HCT116 (cell line): Measurements from ENCODE around the gene EIF4A3. TPM values are rescaled to one million over a fixed set of nuclear protein-coding genes. Genes with fewer than 3 reads are reported as not detected.

Experiments
- ATAC-seq: fragments of 200-7000 bp; cut with Tn5 transposase; 2 replicates; pipeline ENCODE4 v1.9.1; 2020; ENCODE audit warnings: mild to moderate bottlenecking, moderate library complexity
- BruUV-seq: library from RNA; stranded (reverse); fragments of 400-500 nt; replicated peaks from 2 replicates; lab custom pipeline; 2021; lab: Mats Ljungman, UMichigan
- CTCF ChIA-PET: fragments of 300-600 bp; sonication (Branson Sonifier 250); formaldehyde crosslinking; loops from one replicate; lab custom pipeline; 2021; ENCODE audit warnings: antibody characterized with exemption; lab: Charles Lee
- POLR2A ChIA-PET: fragments of 300-600, 350-600 bp; sonication (Branson Sonifier 250); formaldehyde crosslinking; loops from one replicate; lab custom pipeline; 2021; ENCODE audit warnings: antibody characterized with exemption; lab: Charles Lee
- RAD21 ChIA-PET, 2 experiments: fragments of 300-600 bp; sonication (Branson Sonifier 250); formaldehyde crosslinking; loops; one replicate each; lab custom pipeline; 2023; ENCODE audit warnings: low total read pairs in 2 of 2; ENCODE audit not compliant: uncharacterized antibody in 2 of 2, unreplicated experiment in 2 of 2, low non-redundant PET in 1 of 2; lab: Charles Lee
- DNase-seq: peaks from one replicate; pipeline ENCODE4 v3.0.0-alpha.2; 2010; ENCODE audit warnings: low read depth, low spot score
- H2AFZ ChIP-seq: fragments of 200-600 bp; shearing (Covaris generic), sonication (generic); 2 replicates; pipeline ENCODE4 v1.6.1; 2017; ENCODE audit warnings: low read depth, mixed run types, mixed read lengths, antibody characterized with exemption, low read length; ENCODE audit not compliant: poor library complexity, severe bottlenecking
- H3K27ac ChIP-seq: 2 replicates; pipeline ENCODE4 v1.5.1; 2012; ENCODE audit warnings: low read depth, low read length
- H3K27me3 ChIP-seq: fragments of 200-600 bp; sonication (generic); 2 replicates; pipeline ENCODE4 v1.6.1; 2016; ENCODE audit warnings: mixed run types, low read length, mixed read lengths; ENCODE audit not compliant: insufficient read depth
- H3K36me3 ChIP-seq, 2 experiments: fragments of 200-500 bp in 1 of 2; fragments of 200-600 bp in 1 of 2; sonication (Bioruptor generic) in 1 of 2; sonication (generic) in 1 of 2; 2 replicates each; pipeline versions ENCODE4 v1.5.1 to v1.6.1; 2014 to 2016; ENCODE audit warnings: low read length in 2 of 2, inconsistent platforms in 1 of 2, mixed read lengths in 1 of 2, mixed run types in 1 of 2; ENCODE audit not compliant: insufficient read depth in 2 of 2, control insufficient read depth in 1 of 2
- H3K4me1 ChIP-seq, 2 experiments: fragments of 200-600 bp in 1 of 2; sonication (generic) in 1 of 2; 2 replicates each; pipeline versions ENCODE4 v1.5.1 to v1.6.1; 2012 to 2017; ENCODE audit warnings: low read length in 2 of 2, inconsistent platforms in 1 of 2, mild to moderate bottlenecking in 1 of 2, mixed read lengths in 1 of 2, mixed run types in 1 of 2, moderate library complexity in 1 of 2; ENCODE audit not compliant: insufficient read depth in 2 of 2, control insufficient read depth in 1 of 2
- H3K4me2 ChIP-seq: fragments of 200-600 bp; sonication (generic); 2 replicates; pipeline ENCODE4 v1.6.1; 2017; ENCODE audit warnings: mixed run types, low read length, mixed read lengths
- H3K4me3 ChIP-seq, 2 experiments: fragments of 200-600 bp in 1 of 2; sonication (generic) in 1 of 2; replicated peaks in 1 of 2; 2 replicates each; pipeline ENCODE4 v1.5.1; 2011 to 2016; ENCODE audit warnings: low read length in 2 of 2, control low read depth in 1 of 2, low read depth in 1 of 2, mild to moderate bottlenecking in 1 of 2, mixed read lengths in 1 of 2, mixed run types in 1 of 2
- H3K79me2 ChIP-seq: fragments of 200-600 bp; sonication (generic); 2 replicates; pipeline ENCODE4 v1.6.1; 2017; ENCODE audit warnings: mild to moderate bottlenecking, mixed run types, low read length, moderate library complexity, mixed read lengths; ENCODE audit not compliant: insufficient read depth
- H3K9ac ChIP-seq: fragments of 200-600 bp; sonication (generic); 2 replicates; pipeline ENCODE4 v1.6.1; 2016; ENCODE audit warnings: low read length, mixed read lengths
- H3K9me2 ChIP-seq: fragments of 200-600 bp; sonication (generic), shearing (Covaris generic); 2 replicates; pipeline ENCODE4 v1.6.1; 2017; ENCODE audit warnings: mixed run types, mild to moderate bottlenecking, moderate library complexity; ENCODE audit not compliant: insufficient read depth
- H3K9me3 ChIP-seq, 2 experiments: fragments of 200-500 bp in 1 of 2; fragments of 200-600 bp in 1 of 2; sonication (Bioruptor generic) in 1 of 2; sonication (generic) in 1 of 2; 2 replicates each; pipeline ENCODE4 v1.6.1; 2014 to 2017; ENCODE audit warnings: low read length in 2 of 2, mixed read lengths in 2 of 2, inconsistent platforms in 1 of 2, low read depth in 1 of 2, mild to moderate bottlenecking in 1 of 2, mixed run types in 1 of 2, moderate library complexity in 1 of 2; ENCODE audit not compliant: control insufficient read depth in 1 of 2, insufficient read depth in 1 of 2
- H4K20me1 ChIP-seq: fragments of 200-600 bp; sonication (generic), shearing (Covaris generic); 2 replicates; pipeline ENCODE4 v1.6.1; 2017; ENCODE audit warnings: mixed run types, mild to moderate bottlenecking, moderate library complexity; ENCODE audit not compliant: insufficient read depth
- ATF3 ChIP-seq: IDR thresholded peaks from 2 replicates; pipeline ENCODE4 v1.6.1; 2012
- CBX3 ChIP-seq: IDR thresholded peaks from 2 replicates; pipeline ENCODE4 v1.6.1; 2012; ENCODE audit warnings: low read depth
- CEBPB ChIP-seq: IDR thresholded peaks from 2 replicates; pipeline ENCODE4 v1.6.1; 2012; ENCODE audit warnings: low read depth
- CTCF ChIP-seq, 3 experiments: fragments of 200-600 bp in 1 of 3; sonication (generic) in 1 of 3; IDR thresholded peaks in 2 of 3; conservative IDR thresholded peaks in 1 of 3; 2 replicates each; pipeline ENCODE4 v1.5.1; 2012 to 2017; ENCODE audit warnings: low read depth in 2 of 3, low read length in 2 of 3, antibody characterized with exemption in 1 of 3, borderline replicate concordance in 1 of 3, control low read depth in 1 of 3, mild to moderate bottlenecking in 1 of 3, mixed read lengths in 1 of 3, mixed run types in 1 of 3, moderate library complexity in 1 of 3; ENCODE audit not compliant: insufficient read depth in 1 of 3
- EGR1 ChIP-seq: IDR thresholded peaks from 2 replicates; pipeline ENCODE4 v1.6.1; 2012; ENCODE audit warnings: low read depth
- ELF1 ChIP-seq: IDR thresholded peaks from 2 replicates; pipeline ENCODE4 v1.6.1; 2012; ENCODE audit warnings: low read depth, borderline replicate concordance
- EZH2 ChIP-seq: fragments of 200-600 bp; sonication (generic); IDR thresholded peaks from 2 replicates; pipeline ENCODE4 v1.6.1; 2017; ENCODE audit warnings: antibody characterized with exemption, mixed run types
- JUND ChIP-seq: IDR thresholded peaks from 2 replicates; pipeline ENCODE4 v1.6.1; 2012
- POLR2AphosphoS5 ChIP-seq: IDR thresholded peaks from 2 replicates; pipeline ENCODE4 v1.6.1; 2011; ENCODE audit warnings: mild to moderate bottlenecking, low read depth, low read length, moderate library complexity
- REST ChIP-seq: IDR thresholded peaks from 2 replicates; pipeline ENCODE4 v1.6.1; 2012; ENCODE audit warnings: low read depth
- SIN3A ChIP-seq: IDR thresholded peaks from 2 replicates; pipeline ENCODE4 v1.6.1; 2012; ENCODE audit warnings: low read depth
- ZBTB33 ChIP-seq: IDR thresholded peaks from 2 replicates; pipeline ENCODE4 v1.6.1; 2011; ENCODE audit warnings: mild to moderate bottlenecking, low read length, moderate library complexity; ENCODE audit not compliant: insufficient replicate concordance; ENCODE audit errors: extremely low read depth
- ZFX ChIP-seq: fragments of 450-650 bp; IDR thresholded peaks from 2 replicates; pipeline ENCODE4 v1.6.1; 2017
- intact Hi-C: fragments of 100-400 bp; cut with micrococcal nuclease; formaldehyde crosslinking; loops from 2 replicates; pipeline ENCODE4 v1.10.0; 2022
- total RNA-seq: library from RNA; stranded (reverse); gene quantifications from one replicate; pipeline ENCODE4 v1.2.1, GENCODE V29; 2021; ENCODE audit not compliant: unreplicated experiment

The EIF4A3 gene
- total RNA-seq, 1 experiment from 2014 or later = 248 TPM

GRCh38 chr17:80096561-80097021, 50.3 kb downstream of the EIF4A3 start:
- CTCF ChIA-PET = no interaction called here
- no peak overlapping the region for H2AFZ ChIP-seq

More at GRCh38 chr17:80096561-80097021, 50.3 kb downstream of the EIF4A3 start:
- Histone ChIP-seq H3K79me2 (peaks cover under 1% of the 10 kb centered on the region; the same call in 1 of the 2 replicates), H3K9me2 (no peaks in the 10 kb centered on the region), H3K36me3 (no peaks in the 10 kb centered on the region), H3K4me2 (no peak overlapping the region), H4K20me1 (no peaks in the 10 kb centered on the region), H3K27me3 (no peaks in the 10 kb centered on the region), H3K27ac (no peak overlapping the region), H3K9me3 (no peaks in the 10 kb centered on the region), H3K9ac (no peak overlapping the region), H3K4me3 (no peak overlapping the region), H3K4me1 (peaks cover 5 to 14% of the 10 kb centered on the region in 2 experiments)
- intact Hi-C loops = no loop called here
- no TSS peak for BruUV-seq
- ChIA-PET POLR2A (no interaction called here), RAD21 (no interaction called here)
- DNase-seq = no peak
- ATAC-seq = no peak
- TF ChIP-seq ATF3 (no peak), CTCF (IDR thresholded peaks at IDR 0.05 in 2 of 3, conservative IDR thresholded peaks at IDR 0.05 in 1 of 3; ENCODE audit: borderline replicate concordance in 1 of 3, insufficient read depth in 1 of 3, low read depth in 2 of 3, low read length in 2 of 3) (no peak), JUND (no peak), CEBPB (no peak), EZH2 (no peak), ZBTB33 (no peak), SIN3A (no peak), CBX3 (no peak), EGR1 (no peak), ZFX (no peak), REST (no peak), POLR2AphosphoS5 (no peak), ELF1 (no peak)
